ENCODE measurements around the gene ZNF610.

Gene ZNF610

DNA sequence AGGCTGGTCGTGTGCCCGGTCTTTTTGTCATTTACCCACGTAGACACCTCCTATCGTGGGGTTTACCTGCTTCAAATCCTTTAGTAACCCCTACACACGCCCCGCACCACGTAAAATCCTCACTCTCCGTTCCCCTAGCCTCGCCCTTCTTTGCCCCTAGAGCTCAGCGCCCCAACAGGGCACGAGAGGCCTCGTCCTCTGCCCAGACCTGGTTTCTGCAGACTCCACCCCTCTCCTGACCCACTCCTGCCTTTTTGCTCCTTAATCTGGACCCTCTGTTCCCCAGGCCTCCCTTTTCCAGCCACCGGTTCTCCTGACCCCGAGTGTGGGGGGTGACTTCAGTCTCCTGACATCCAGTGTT is 62.0 kb downstream of the ZNF610 start:
- no peak for DNase-seq (ENCODE audit: low read depth)

DNA sequence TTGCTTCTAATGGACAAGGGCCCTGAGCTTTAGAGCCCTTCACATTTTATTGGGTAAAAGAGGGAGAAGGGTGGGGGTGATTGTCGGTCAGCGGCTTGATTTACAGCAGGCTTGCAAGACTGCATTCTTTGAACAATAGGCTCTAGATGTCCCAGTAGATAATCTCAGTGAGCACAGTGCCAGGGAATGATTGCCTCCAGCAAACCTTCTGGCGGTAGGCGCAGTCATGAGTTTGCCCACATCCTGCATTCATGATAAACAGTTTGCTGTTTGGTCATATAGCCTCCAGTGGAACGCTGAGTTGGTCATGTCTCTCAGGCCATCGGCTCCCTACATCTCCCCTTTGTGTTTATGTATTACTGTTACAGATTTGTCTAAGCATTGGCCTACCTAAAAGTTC is 74.2 kb downstream of the ZNF610 start:
- DNase-seq (ENCODE audit: low read depth): no peak

DNA sequence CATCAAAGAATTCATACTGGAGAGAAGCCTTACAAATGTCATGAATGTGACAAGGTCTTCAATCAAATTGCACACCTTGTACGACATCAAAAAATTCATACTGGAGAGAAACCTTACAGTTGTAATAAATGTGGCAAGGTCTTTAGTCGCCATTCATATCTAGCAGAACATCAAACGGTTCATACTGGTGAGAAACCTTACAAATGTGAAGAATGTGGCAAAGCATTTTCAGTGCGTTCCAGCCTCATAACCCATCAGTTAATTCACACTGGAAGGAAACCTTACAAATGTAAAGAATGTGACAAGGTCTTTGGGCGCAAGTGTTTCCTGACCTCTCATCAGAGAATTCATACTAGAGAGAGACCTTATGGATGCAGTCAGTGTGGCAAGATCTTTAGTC is 79.7 kb downstream of the ZNF610 start:
- no peak for DNase-seq (ENCODE audit: low read depth)

Data from stimulated activated CD8-positive, alpha-beta memory T cell treated with anti-CD3 and anti-CD28 coated beads, Interleukin-12 subunit alpha, Interleukin-12 subunit beta, amount 100 ng/mL, for 4 hours (primary cell).